Epidermal melanocyte (primary cell): ENCODE measurements around the gene PPARD.

ENCODE experiments used
- DNase-seq: peaks from one replicate; pipeline ENCODE4 v3.0.0; 2011; ENCODE audit warnings: low spot score; ENCODE audit not compliant: insufficient read length

Gene PPARD

GRCh38 chr6:35354361-35355135, 12.2 kb downstream of the PPARD start:
- no peak for DNase-seq

GRCh38 chr6:35356391-35356790, 14.0 kb downstream of the PPARD start:
- no peak for DNase-seq

- DNase-seq = no peak
Measured at GRCh38 chr6:35357677-35358076, 15.3 kb downstream of the PPARD start.

- DNase-seq = no peak
Measured at GRCh38 chr6:35358086-35358485, 15.7 kb downstream of the PPARD start.

- no peak for DNase-seq
Measured at GRCh38 chr6:35359346-35359743, 17.0 kb downstream of the PPARD start.

GRCh38 chr6:35359744-35360348, 17.5 kb downstream of the PPARD start:
- no peak for DNase-seq

GRCh38 chr6:35360349-35361138, 18.2 kb downstream of the PPARD start:
- no peak for DNase-seq

- DNase-seq = no peak
Measured at GRCh38 chr6:35362200-35362599, 19.8 kb downstream of the PPARD start.

GRCh38 chr6:35363293-35363750, 21.0 kb downstream of the PPARD start:
- DNase-seq = no peak

- DNase-seq = no peak
Measured at GRCh38 chr6:35365594-35366203, 23.3 kb downstream of the PPARD start.

- no peak for DNase-seq
Measured at GRCh38 chr6:35366204-35366596, 23.8 kb downstream of the PPARD start.

GRCh38 chr6:35367646-35368037, 25.3 kb downstream of the PPARD start:
- DNase-seq = no peak

GRCh38 chr6:35368038-35368887, 25.9 kb downstream of the PPARD start:
- no peak for DNase-seq

GRCh38 chr6:35370124-35370741, 27.9 kb downstream of the PPARD start:
- DNase-seq = peak; percentile 71

- DNase-seq = no peak
Measured at GRCh38 chr6:35370785-35371493, 28.6 kb downstream of the PPARD start.

- DNase-seq = no peak
Measured at GRCh38 chr6:35371494-35372262, 29.3 kb downstream of the PPARD start.

GRCh38 chr6:35372633-35373032, 30.3 kb downstream of the PPARD start:
- no peak for DNase-seq

- no peak for DNase-seq
Measured at GRCh38 chr6:35376281-35376680, 33.9 kb downstream of the PPARD start.

- no peak for DNase-seq
Measured at GRCh38 chr6:35377002-35377401, 34.6 kb downstream of the PPARD start.
